Endothelial cell of hepatic sinusoid (primary cell): ENCODE data around the gene CXCL14.

Experiments
- in situ Hi-C: cut with HindIII; loops from 2 replicates; pipeline ENCODE4 v1.10.0; 2017; ENCODE audit warnings: low sequenced_read_pairs

Gene CXCL14

DNA sequence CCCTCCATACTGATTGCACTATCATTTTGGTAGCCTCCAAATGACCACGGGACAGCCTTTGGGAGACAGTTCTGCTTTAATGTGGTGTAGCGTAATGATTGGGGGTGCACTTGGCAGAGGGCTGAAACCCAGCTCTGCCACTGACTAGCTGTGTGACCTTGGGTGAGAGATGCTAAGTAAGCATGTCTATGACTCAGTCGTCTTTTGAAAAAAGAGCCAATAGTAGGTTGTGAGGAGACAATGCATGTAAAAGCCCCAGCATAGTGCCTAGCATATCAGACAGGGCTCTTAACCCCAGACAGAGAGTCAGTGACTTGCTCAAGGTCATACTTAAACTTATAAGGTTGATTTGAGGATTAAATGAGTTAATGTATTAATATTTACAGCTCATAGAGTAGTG lies 18.0 kb upstream of the CXCL14 start:
- in situ Hi-C loops, result no loop called here

DNA sequence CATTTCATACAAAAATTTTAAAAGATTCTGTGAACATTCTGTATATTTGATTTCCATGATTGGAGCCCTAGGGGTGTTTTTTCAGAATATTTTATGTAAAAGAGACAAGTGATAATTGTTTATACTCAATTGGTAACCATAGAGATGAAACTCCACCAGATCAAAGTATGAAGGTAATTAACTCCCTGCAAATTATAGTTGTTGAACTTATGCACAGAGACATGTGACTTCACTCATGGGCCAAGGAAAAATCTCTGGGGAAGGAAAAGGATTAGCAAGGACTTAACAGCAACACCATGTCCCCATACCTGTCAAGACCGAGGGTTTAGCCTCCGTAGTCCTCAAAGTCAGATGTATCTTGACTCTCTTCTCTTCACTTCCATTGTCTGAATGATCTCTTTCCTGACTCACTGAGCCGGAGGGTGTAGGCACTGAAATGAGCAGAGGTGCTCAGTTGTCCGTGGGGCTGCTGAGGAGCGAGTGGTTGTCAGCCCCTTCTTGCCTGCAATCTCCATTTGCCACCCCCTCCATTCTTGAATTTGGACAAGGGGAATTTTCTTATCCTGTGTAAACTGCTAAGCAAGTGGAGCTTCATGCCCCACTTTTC lies 17.5 kb upstream of the CXCL14 start:
- in situ Hi-C loops, result no loop called here

DNA sequence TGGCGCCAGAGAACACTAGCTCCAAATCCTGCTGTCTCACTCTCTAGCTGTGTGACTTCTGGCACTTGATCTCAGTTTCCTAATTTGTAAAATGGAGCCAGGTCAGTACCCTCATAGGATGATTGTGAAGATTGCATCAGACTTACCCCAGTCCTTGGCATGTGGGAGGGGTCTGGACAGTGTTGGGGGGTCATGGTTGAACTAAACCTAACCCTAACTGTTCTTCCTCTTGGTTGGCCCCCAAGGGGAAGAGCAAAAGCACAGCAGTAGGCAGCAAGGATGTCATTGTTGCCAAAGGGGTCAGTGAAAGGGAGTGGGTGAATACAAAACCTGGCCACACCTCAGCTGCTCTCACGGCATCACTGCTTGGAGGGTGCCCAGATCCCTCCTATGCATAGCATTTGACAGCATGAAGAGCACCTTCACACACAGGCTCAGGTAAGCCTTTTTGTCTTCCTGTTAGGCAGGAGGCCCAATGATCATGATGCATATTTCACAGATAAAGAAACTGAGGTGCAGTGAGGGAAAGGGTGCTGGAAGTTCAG lies 15.7 kb upstream of the CXCL14 start:
- in situ Hi-C loops, result loop anchor here (5.0 kb wide), 1 partner anchor 92 kb away; no protein-coding TSS in a partner anchor

DNA sequence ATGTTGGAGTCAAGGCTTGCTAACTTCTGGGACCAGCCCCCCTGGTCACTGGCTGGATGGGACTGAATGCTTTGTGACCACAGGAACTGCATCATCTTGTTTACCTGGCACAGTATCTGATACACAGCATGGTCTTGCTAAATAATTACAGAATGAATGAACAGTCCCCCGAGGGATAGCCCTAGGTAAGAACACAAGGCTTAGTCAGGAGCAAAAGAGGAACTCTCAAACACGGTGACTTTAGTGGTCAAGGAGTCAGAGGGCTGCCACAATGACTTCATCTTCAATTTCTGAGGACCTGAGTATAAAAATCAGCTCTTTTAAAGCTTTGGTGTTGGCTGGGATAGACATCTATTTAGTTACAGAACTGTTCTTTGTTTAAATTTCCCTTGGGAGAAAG lies 15.1 kb upstream of the CXCL14 start:
- in situ Hi-C loops, result loop anchor here (5.0 kb wide), 1 partner anchor 92 kb away; no protein-coding TSS in a partner anchor

DNA sequence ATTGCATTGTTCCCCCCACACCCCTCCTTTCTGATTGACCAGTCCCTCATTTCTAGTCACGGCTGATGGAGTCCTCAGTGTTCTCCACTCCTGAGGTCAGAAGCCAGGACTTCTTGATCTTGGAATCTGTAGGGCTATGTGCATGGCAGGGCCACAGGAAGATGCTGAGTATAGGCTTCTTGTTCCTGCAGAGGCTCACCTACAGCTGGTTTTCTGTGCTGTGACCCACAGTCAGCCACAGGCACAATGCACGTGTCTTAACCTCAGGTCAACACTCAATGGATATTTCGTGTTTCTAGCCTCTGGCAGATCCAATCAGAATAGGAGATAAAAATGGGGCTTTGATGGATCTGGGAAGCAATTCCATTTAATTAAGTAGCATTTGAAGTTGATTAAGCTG lies 14.3 kb upstream of the CXCL14 start:
- in situ Hi-C loops, result loop anchor here (5.0 kb wide), 1 partner anchor 91 kb away; no protein-coding TSS in a partner anchor

DNA sequence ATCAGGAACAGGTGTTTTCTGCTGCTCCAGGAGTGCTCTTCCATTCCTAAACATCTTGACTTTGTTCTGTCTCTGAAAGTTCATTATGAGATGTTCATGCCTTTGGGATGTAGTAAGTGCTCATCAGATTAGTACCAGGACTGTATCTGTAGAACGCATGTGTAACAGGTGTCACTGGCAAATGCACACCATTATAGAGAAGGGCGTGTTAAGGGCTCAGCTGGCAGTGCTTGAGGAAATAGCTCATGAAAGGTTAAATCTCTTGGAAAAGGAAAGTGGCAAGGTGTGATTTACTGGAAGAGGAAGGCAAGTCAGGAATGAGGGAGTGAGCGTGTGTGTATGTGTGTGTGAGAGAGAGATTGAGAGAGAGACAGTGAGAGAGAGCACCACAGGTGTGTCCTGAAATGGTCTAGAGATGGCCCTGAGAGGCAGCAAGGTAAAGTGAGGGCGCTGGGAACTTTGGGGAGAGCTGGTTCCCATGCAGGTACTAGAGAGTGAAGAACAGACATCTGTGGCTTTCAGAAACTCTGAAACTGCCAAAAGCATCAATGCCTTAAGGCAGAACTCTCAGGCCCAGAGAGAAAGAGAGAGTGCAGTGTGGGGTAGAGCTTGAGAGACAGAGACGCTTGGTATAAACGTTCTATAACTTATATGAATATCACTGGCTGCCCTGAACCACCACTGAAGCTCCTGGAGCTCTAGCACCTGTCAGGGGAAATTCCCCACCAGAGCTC lies 13.7 kb upstream of the CXCL14 start:
- in situ Hi-C loops, result loop anchor here (5.0 kb wide), 1 partner anchor 90 kb away; no protein-coding TSS in a partner anchor

DNA sequence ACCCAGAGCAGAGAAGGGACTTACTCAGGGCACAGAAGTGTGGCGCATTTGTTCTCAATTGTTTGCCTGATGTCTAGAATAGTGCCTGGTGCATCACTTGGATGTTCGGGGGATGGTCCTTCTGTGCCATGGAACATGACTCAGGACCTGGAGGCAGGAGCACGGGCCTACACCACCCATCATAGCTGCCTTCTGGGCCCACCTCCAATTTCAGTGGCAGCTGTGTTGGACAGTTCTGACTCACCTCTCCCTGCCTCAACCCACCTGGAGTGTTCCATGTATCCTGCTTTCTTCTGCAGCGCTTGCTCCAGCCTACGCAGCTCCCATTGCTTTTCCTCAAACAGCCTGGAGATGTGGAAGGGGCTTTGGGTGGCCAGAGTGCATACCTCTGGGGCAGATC lies 12.5 kb upstream of the CXCL14 start:
- in situ Hi-C loops, result loop anchor here (5.0 kb wide), 1 partner anchor 89 kb away; no protein-coding TSS in a partner anchor

DNA sequence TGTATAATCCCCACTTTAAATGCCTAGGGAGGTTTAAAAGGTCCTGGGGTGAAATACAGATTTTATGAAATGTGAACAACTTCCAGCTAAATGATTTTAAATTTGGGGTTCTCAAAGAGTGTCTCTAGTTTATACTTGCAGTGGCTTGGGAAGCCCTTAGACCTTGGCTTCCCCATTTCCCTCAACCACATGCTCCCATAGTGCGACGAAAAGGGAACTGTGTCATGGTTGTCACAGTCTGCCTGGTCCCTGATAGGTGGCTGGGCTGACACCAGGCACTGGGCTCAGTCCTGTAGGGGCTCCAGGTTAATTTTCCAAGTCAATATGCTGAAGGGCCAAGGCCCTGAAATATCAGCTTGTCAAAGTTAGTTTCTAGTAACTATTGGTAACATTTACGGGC lies 10.4 kb upstream of the CXCL14 start:
- in situ Hi-C loops, result no loop called here

DNA sequence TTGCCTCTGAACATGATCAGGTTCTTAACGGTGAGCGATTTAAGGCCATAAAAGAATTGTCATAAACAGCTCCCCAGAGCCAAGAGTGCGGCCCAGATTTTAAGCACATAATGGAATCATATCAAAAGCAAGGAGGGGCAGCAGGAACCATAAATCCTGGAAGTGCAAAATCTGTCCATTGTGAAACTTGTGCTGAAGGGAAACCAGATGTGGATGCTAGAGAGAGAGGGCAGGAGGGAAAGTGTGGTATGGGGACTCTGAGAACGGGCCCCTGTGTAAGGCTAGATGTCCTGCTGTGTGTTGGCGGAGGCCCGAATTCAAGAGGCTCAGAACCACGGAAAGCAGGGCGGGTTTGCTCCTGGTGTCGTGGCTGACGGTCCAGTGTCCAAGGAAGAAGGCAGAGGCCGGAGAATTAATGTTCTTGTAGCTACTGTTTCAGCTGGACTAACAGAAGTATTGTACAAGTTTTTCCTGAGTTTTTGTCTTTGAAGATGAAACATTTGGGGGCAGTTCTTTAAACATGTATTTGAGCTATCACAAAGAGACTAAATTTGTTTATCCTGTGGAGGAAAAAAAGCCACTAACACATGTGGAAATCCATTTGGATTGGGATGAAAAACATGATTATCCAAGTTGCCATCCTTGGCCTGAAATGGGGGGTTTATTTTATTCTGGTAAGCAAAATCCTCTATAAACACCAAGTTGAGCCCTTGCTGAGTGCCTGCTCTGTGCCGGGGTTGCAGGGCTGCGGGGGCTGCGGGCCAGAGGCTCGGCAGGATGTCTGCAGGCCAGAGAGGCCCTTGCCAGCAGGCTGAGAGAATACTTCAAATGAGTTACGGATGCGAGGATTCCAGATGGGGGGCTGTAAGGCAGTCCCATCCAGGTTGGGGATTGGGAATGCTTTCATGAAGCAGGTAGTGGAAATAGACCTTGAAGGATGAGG lies 9.2 kb upstream of the CXCL14 start:
- in situ Hi-C loops, result no loop called here

DNA sequence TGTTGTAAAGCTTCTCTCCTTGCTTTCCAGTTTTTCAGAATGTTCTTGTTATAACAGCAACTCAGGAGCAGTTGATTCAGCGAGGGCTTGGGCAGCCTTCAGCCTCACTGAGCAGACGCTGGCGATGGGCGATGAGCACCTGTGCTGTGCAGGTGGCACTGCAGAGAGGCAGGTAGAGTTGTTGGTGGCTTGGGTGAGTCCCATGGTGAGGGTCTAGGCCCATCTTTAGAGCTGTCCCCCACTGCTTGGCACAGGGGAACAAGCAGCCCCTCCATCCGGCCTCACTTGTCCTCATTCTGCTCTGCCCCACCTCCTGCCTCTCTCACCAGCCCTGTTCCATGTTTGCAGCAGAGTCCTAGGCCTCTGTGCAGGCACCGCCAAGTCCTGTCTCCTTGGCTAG lies 6.1 kb upstream of the CXCL14 start:
- in situ Hi-C loops, result no loop called here

DNA sequence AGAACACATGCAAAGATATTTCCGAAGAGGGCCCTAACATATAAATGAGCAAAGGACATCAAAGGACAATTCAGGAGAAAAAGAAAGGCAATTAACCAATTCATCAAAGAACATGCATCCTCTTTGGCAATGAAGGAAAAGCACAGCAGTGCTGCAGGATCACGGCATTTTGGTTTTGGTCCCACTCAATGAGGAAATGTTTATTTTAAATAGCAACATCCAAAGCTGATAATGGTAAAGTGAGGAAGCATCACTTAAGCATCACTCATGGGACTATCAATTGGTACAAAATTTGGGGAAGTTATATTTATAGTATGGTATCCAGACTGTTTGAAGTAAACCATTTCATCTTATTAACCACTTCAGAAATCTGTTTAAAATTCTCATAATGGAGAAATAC lies 5.5 kb upstream of the CXCL14 start:
- in situ Hi-C loops, result no loop called here

DNA sequence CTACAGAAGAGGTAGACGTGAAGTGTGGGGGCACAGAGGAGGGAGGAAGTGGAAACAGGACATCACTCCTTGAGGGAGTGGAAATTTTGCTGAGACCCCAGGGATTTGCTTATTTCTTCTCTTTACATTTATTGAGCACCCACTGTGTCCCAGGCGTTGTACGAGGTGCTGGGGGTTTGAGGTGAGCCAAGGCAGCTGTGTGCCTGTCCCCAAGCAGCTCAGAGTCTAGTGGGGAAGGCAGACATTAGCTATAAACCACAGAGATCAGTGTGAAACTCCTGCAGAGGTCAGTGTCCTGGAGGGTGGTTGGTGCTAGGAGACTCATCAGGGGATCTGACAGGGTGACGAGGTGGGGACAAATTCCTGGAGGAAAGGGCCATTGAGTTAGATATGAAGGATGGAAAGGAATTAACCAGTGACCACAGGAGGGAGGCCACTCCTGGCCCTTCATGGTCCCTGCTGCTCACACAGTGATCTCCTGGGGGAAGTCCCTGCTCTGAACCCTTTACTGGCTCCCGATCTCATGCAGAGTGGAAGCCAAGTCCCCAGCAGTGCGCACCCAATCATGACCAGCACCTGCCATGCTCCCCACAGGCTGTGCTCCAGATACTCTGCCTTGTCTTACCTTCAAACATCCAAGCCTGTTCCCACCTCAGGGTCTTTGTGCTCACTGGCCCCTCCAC lies 3.4 kb upstream of the CXCL14 start:
- in situ Hi-C loops, result no loop called here

DNA sequence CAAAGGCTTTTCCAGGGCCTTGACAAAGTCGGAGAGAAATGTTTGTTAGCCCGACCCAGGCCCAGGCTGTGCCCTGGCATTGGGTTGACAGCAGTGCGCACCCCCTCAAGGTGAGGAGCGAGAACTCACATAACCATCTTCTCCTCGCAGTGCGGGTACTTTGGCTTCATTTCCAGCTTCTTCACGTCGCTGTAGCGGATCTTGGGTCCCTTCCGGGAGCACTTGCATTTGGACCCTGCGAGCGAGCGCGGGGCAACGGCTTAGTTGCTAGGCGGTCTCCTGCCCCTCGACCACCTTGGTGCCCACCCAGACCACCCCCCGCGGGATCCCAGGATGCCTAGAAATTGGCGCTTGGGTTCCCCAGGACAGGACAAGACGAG lies 496 bp downstream of the CXCL14 start:
- in situ Hi-C loops, result no loop called here

DNA sequence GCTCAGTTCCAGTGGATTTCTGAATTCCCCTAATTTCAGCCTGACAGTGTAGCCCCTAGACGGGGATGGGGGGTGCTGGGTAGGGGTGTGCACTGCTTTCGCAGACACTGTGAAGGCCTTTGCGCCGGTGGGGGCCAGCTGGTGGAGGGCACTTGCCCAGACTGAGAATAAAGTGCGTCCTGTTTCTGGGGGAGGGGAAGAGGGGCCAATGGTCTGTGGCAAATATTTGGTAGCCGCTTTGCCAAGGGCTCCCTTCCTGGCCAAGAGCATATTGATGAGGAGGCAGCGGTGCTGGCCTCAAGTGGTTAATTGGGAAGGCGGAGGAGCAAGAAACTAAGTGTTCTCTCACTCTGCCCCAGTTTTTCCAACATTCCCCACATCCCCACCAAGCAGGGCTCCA lies 1.4 kb downstream of the CXCL14 start:
- in situ Hi-C loops, result no loop called here

DNA sequence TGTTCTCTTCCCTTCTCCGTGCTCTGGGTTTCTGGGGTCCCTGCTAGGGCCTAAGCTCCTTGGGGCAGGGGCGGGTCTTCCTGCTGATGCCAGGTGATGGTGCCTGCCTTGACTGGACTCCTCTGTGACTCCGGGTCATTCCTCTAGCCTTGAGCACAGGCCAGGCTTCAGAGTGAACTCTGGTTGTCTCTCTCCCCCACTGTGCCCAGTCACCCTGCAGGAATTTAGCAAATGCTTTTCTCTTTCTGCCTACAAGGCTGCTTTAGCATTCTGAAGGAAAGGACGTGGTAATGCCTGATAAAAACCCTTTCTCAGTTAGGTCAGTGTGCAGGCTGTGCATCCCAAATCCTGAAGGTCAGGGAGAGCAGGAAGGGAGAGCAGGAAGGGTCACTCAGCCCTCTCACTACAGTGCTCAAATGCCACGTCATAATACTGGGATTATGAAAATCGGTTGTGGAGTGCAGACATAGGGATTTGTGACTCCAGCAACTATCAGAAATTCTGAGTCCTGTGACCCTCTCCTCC lies 2.7 kb downstream of the CXCL14 start:
- in situ Hi-C loops, result no loop called here

DNA sequence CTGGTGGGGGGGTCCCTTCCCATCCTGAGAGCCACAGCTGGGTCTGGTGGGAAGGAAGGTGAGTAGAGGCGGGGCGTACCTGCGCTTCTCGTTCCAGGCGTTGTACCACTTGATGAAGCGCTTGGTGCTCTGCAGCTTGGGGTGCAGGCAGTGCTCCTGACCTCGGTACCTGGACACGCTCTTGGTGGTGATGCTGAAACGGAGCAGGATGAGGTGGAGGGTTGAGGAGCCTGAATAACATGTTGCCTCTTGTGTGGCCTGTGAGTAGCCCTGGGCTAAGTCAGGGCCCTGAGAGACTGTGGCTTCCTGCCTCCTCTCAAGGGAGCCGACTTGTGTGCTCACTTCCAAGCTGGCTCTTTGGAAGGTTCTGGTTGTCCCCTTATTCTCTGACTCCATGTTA lies 4.3 kb downstream of the CXCL14 start:
- in situ Hi-C loops, result no loop called here

DNA sequence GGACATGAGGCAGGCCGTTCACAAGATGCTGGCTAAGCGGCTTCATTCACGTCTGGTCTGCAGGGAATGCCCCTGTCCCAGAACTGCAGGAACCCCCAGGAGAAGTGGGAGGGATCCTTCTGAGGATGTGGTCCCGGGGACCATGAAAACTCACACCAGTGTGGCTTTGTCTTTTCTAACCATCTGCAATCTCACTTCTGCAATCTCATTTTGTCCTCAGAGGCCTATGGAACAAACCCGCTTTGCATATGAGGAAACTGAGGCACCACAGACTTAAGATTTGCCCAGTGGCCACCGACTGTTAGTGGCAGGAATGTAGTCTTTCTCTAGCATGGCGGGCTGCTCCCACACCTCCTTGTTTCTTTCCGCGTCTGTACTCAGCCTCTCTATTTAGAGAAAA lies 6.9 kb downstream of the CXCL14 start:
- in situ Hi-C loops, result no loop called here

DNA sequence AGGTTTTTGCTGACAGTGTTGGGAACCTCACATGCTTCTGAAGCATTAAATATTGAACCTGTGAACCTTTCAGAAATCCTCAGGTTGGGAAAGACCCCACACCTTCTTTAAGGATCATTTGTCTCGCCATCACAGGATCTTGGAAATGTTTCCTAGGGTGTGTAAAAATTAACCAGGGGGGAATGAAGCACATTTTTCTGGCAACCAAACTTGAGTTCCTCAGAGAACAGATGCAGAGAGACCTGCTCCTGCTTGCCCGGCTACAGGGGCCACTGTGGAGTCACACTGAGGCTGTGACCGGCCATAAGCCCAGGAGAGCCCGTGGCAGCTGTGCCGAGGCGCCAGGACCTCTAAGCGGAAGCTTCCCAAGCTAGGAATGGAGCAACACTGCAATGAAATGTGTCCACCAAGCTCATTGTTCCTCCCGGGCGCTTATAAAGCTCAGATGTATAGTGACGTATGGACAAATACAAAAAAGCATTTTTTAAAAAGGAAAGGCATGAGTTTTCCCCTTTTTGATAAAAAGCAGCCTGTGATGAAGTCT lies 7.7 kb downstream of the CXCL14 start:
- in situ Hi-C loops, result no loop called here

DNA sequence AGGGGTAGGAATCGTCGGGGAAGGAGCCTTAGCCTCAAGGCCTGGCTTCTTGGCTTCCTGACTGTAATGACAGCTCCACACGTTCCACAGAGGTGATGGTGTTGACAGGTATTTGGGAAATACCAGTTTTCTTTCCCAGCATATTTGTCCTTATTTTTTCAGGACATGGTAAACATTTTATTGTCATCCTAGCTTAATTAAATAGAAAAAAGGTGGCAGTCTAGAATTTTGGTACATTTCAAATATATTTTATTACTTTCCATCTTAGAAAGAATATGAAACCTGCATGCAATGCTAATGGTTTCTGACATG lies 8.4 kb downstream of the CXCL14 start:
- in situ Hi-C loops, result no loop called here

DNA sequence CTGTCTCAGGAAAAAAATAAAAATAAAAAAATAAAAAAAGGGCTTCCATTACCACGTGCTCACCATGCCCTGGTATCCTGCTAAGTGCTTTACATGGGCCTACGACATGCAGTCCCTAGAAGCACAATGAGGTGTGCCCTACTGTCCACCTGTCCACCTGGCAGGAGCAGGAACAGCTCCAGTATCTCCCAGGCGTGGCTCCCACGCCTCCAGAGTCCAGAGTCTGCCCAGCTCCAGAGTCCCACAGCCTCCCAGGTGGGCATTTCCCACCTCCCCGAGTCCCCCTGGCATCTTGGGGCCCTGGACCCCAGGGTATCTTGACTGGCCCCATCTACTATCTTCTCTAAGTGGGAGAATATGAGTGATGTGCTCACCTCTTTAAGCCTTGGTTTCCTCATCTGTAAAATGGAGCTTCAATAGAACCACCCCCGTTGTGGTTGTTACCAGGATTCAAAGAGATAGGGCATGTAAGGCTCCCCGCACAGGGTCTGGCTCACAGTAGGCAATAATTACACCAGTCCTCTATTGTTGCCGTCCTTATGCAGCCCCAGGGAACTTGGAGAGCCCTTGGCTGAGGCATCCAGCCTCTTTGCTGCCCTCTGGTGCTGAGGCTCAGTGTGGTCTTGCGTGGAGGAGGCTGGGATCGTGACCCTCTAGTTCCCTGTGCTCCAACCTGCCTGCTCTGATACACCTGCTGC lies 8.9 kb downstream of the CXCL14 start:
- in situ Hi-C loops, result no loop called here
